Esophagus muscularis mucosa (tissue), 3 donors: Measurements from ENCODE around the gene STEEP1.

ENCODE experiments used
- POLR2A ChIP-seq: fragments of 450-650 bp; IDR thresholded peaks from one replicate; pipeline ENCODE4 v1.6.1; 2017; ENCODE audit warnings: antibody characterized with exemption, moderate library complexity, mild to moderate bottlenecking, low read depth
- POLR2AphosphoS5 ChIP-seq, 2 donors: sonication (generic); formaldehyde crosslinking; IDR thresholded peaks; one replicate each; pipeline ENCODE4 v1.6.1; 2017; ENCODE audit warnings: antibody characterized with exemption in 2 of 2
- TF ChIP-seq, protein P1 (sequence below), 3 experiments: fragments of 200-600 bp in 2 of 3; fragments of 450-650 bp in 1 of 3; sonication (generic) in 2 of 3; IDR thresholded peaks; one replicate each; pipeline ENCODE4 v1.5.1; 2017 to 2019; ENCODE audit warnings: antibody characterized with exemption in 3 of 3, mild to moderate bottlenecking in 2 of 3, moderate library complexity in 1 of 3

DNA sequence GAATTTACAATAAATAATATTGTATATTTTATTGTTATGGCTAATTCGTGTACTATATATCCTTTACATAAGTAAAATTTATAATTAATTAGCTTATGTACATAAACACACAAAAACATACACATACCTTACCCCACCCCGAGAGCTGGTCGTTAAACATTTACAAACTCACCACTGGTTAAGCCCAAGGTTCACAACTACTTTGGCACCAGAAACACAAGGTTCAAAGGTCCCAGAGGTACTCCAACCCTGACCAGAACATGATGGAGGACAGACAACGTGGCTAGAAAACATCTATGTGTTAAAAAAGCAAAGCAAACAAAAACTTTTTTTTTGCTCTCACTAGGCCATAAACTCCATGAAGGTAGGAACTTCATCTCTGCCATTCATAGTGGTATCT lies 59.3 kb downstream of the STEEP1 start:
- TF ChIP-seq POLR2A = no peak
- TF ChIP-seq, protein P1, sequence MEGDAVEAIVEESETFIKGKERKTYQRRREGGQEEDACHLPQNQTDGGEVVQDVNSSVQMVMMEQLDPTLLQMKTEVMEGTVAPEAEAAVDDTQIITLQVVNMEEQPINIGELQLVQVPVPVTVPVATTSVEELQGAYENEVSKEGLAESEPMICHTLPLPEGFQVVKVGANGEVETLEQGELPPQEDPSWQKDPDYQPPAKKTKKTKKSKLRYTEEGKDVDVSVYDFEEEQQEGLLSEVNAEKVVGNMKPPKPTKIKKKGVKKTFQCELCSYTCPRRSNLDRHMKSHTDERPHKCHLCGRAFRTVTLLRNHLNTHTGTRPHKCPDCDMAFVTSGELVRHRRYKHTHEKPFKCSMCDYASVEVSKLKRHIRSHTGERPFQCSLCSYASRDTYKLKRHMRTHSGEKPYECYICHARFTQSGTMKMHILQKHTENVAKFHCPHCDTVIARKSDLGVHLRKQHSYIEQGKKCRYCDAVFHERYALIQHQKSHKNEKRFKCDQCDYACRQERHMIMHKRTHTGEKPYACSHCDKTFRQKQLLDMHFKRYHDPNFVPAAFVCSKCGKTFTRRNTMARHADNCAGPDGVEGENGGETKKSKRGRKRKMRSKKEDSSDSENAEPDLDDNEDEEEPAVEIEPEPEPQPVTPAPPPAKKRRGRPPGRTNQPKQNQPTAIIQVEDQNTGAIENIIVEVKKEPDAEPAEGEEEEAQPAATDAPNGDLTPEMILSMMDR (IDR thresholded peaks at IDR 0.05) = no peak
- no peak for TF ChIP-seq POLR2AphosphoS5 (IDR thresholded peaks at IDR 0.05)
